Measurements from ENCODE around the gene PDE6A.
"Not testable (repeated sequence)": the region's sequence is repeated elsewhere in the genome, so short reads cannot be mapped to it uniquely, and the experiment has no call there.

The PDE6A gene

DNA sequence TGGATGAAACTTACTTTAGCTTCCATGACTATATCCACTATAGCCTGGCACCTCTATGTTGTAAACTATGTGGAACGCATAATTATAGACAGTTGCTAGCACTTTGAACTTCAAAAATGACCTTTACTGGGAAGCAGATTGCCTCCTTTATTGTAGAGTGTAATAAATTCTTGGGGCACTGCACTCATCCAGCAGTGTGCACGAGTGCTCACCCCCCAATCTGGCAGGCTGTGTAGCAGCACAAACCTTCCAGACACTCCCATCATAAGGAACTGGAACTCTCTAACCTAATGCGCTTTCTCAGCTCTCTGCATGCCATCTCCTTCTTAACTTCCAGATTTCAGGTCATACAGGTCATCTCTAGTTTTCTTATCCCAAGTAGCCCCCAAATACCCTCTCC lies 1.5 kb upstream of the PDE6A start:
- Mint-ChIP-seq H3K36me3 (ENCODE audit: low read depth) (no peaks in the 10 kb centered on the region), H3K27ac (no peak overlapping the region), H3K4me1 (peaks cover 7% of the 10 kb centered on the region)

DNA sequence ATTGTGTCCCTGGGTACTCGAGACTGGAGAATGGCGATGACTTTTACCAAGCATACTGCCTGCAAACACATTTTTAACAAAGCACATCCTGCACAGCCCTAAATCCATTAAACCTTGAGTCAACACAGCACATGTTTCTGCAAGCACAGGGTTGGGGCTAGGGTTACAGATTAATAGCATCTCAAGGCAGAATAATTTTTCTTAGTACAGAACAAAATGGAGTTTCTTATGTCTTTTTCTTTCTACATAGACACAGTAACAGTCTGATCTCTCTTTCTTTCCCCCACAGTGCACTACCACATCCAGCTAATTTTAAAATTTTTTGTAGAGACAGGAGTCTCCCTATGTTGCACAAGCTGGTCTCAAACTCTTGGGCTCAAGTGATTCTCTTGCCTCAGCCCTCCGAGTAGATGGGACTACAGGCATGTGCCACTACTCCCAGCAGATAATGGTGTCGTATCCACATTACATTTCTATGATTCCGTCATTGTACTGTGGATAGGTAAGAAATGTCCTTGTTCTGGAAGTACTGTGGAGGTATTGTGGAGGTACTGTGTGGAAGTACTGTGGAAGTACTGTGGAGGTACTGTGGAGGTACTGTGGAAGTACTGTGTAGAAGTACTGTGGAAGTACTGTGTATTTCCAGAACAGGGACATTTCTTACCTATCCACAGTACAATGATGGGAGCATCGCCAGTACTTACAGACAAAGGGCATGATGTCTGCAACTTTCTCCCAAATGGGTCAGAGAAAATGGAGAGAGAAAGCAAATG lies 1.2 kb downstream of the PDE6A start:
- not testable (repeated sequence) for H3K4me3 Mint-ChIP-seq; H3K36me3 Mint-ChIP-seq (ENCODE audit: low read depth); H3K4me1 Mint-ChIP-seq; H3K27me3 Mint-ChIP-seq (ENCODE audit: low read depth); H3K9me3 Mint-ChIP-seq
- peak overlapping the region; percentile 47 to 83 (median 71) for H3K27ac Mint-ChIP-seq

More for the DNA sequence above, 1.5 kb upstream of the PDE6A start:
- H3K9me3 Mint-ChIP-seq, result no peaks in the 10 kb centered on the region
- TF ChIP-seq, protein P1, sequence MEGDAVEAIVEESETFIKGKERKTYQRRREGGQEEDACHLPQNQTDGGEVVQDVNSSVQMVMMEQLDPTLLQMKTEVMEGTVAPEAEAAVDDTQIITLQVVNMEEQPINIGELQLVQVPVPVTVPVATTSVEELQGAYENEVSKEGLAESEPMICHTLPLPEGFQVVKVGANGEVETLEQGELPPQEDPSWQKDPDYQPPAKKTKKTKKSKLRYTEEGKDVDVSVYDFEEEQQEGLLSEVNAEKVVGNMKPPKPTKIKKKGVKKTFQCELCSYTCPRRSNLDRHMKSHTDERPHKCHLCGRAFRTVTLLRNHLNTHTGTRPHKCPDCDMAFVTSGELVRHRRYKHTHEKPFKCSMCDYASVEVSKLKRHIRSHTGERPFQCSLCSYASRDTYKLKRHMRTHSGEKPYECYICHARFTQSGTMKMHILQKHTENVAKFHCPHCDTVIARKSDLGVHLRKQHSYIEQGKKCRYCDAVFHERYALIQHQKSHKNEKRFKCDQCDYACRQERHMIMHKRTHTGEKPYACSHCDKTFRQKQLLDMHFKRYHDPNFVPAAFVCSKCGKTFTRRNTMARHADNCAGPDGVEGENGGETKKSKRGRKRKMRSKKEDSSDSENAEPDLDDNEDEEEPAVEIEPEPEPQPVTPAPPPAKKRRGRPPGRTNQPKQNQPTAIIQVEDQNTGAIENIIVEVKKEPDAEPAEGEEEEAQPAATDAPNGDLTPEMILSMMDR (IDR thresholded peaks at IDR 0.05; ENCODE audit: unreplicated experiment in 3 of 3), result no peak
- no peak overlapping the region for H3K4me3 Mint-ChIP-seq
- H3K27me3 Mint-ChIP-seq (ENCODE audit: low read depth), result peaks cover 7% of the 10 kb centered on the region

DNA sequence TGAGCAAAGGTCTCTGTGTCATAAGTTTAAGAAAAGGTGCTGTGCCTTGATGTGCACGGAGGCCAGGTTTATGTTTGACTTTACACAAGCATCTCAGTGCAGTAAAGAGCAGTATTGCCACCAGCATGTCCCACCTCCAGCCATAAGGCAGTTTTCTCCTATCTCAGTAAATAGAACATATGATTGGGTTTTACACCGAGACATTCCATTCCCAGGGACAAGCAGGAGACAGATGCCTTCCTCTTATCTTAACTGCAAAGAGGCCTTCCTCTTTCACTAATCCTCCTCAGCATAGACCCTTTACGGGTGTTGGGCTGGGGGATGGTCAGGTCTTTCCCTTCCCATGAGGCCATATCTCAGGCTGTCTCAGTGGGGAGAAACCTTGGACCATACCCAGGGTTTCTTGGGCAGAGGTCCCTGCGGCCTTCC lies 1.8 kb downstream of the PDE6A start:
- Mint-ChIP-seq H3K27ac (peak overlapping the region; percentile 47 to 83 (median 71)), H3K4me1 (peaks cover 11% of the 10 kb centered on the region)
- not testable (repeated sequence) for H3K9me3 Mint-ChIP-seq; H3K27me3 Mint-ChIP-seq (ENCODE audit: low read depth); H3K4me3 Mint-ChIP-seq; H3K36me3 Mint-ChIP-seq (ENCODE audit: low read depth)

DNA sequence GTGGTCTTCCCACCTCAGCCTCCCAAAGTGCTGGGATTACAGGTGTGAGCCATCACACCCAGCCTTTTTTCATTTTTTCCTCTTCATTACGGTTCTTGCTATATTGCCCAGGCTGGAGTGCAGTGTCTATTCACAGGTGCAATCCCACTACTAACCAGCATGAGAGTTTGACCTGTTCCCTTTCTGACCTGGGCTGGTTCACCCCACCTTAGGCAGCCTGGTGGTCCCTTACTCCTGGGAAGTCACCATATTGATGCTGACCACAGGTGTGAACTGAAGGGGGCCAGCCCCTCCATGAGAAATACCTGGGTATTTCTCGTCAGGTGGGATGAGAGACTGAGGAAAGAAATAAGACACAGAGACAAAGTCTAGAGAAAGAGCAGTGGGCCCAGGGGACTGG lies 2.4 kb downstream of the PDE6A start:
- H3K4me3 Mint-ChIP-seq, result no peak overlapping the region
- H3K4me1 Mint-ChIP-seq, result peaks cover 13% of the 10 kb centered on the region
- H3K27me3 Mint-ChIP-seq (ENCODE audit: low read depth), result peaks cover 4% of the 10 kb centered on the region
- peak overlapping the region in 1 of 3 experiments; percentile 83 for H3K27ac Mint-ChIP-seq
- H3K36me3 Mint-ChIP-seq (ENCODE audit: low read depth), result no peaks in the 10 kb centered on the region
- TF ChIP-seq, protein P1 (IDR thresholded peaks at IDR 0.05; ENCODE audit: unreplicated experiment in 3 of 3), result no peak
- H3K9me3 Mint-ChIP-seq, result no peaks in the 10 kb centered on the region

DNA sequence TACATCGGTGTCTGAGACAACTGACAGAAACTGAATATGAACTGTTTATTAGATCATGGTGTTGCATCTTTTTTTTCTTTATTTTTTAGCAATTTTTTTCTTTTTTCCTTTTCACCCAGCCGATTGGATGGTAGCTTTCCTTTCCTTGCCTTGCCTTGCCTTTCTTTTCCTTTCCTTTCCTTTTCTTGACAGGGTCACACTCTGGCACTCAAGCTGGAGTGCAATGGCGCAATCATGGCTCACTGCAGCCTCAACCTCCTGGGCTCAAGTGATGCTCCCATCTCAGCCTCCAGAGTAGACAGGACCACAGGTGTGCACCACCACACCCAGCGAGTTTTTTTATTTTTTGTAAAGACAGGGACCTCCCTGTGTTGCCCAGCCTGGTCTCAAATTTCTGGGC lies 2.8 kb downstream of the PDE6A start:
- peaks cover 4% of the 10 kb centered on the region for H3K27me3 Mint-ChIP-seq (ENCODE audit: low read depth)
- H3K27ac Mint-ChIP-seq, result no peak overlapping the region
- no peak overlapping the region for H3K4me3 Mint-ChIP-seq
- peaks cover 13% of the 10 kb centered on the region for H3K4me1 Mint-ChIP-seq
- TF ChIP-seq, protein P1 (IDR thresholded peaks at IDR 0.05; ENCODE audit: unreplicated experiment in 3 of 3), result no peak
- H3K36me3 Mint-ChIP-seq (ENCODE audit: low read depth), result no peaks in the 10 kb centered on the region
- no peaks in the 10 kb centered on the region for H3K9me3 Mint-ChIP-seq

DNA sequence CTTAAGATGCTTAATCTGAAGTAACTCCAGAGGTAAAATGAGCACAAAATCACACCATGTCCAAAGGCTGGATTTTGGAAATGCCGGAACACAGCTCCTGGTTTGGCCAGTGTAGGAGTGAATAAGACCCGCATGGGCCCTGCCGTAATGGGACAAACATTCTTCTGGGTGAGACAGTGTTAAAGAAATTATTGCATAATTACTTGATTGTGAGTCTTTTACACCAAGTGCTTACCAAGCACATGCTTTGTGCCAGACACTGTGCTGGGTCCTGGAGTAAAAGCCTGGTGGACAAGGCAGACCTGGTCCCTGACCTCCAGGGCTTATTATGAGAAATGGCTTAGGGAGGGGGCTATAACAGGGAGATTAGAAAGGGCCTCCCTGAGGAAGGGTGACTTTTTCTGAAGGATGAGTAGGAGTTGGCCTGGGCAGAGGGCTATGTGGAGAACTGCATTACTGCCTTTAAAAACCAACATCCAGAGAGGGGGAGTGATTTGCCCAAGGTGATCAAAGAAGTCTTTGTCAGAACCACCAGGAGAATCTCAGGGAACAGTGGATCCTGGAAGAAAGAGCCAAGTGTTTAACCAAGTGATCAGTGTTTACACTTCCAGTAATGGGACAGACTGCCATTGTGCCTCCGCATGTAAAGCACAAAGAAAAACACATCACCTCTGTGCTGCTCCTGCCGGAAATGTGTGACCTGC lies 3.5 kb downstream of the PDE6A start:
- peak overlapping the region in 2 of 3 experiments; percentile 7 to 25 for H3K27ac Mint-ChIP-seq
- no peaks in the 10 kb centered on the region for H3K9me3 Mint-ChIP-seq
- H3K27me3 Mint-ChIP-seq (ENCODE audit: low read depth), result peaks cover 4% of the 10 kb centered on the region
- H3K4me3 Mint-ChIP-seq, result no peak overlapping the region
- no peaks in the 10 kb centered on the region for H3K36me3 Mint-ChIP-seq (ENCODE audit: low read depth)
- TF ChIP-seq, protein P1 (IDR thresholded peaks at IDR 0.05; ENCODE audit: unreplicated experiment in 3 of 3), result no peak
- peaks cover 13% of the 10 kb centered on the region for H3K4me1 Mint-ChIP-seq

Data from nephron (organoid).